ENCODE data around the gene CD24.

- TF ChIP-seq CTCF (IDR thresholded peaks at IDR 0.05; ENCODE audit: low read depth, low read length, missing input control) (no peak), RAD21 (IDR thresholded peaks at IDR 0.05) (no peak), TAF1 (conservative IDR thresholded peaks at IDR 0.05) (no peak), ATF3 (IDR thresholded peaks at IDR 0.05) (no peak), REST (IDR thresholded peaks at IDR 0.05) (no peak), EGR1 (IDR thresholded peaks at IDR 0.05; ENCODE audit: low read depth in 2 of 2) (no peak), YY1 (IDR thresholded peaks at IDR 0.05) (no peak), MAX (IDR thresholded peaks at IDR 0.05) (no peak), RXRA (IDR thresholded peaks at IDR 0.05) (no peak)
Observed at GRCh38 chr6:106966229-106966628, 8.3 kb downstream of the CD24 start.

All from liver (tissue), 3 donors.